Peyer's patch (tissue), 4 donors: ENCODE measurements around the gene FUT8.

ENCODE experiments used
- POLR2A ChIP-seq, 2 donors: fragments of 450-650 bp; IDR thresholded peaks; one replicate each; pipeline ENCODE4 v1.5.1; 2017; ENCODE audit warnings: antibody characterized with exemption in 2 of 2, mild to moderate bottlenecking in 2 of 2, moderate library complexity in 2 of 2
- TF ChIP-seq, protein P1 (sequence below), 6 experiments: fragments of 450-650 bp in 4 of 6; fragments of 200-600 bp in 2 of 6; sonication (generic) in 1 of 6; IDR thresholded peaks; one replicate each; pipeline ENCODE4 v1.5.1; 2017 to 2019; ENCODE audit warnings: antibody characterized with exemption in 6 of 6, mild to moderate bottlenecking in 3 of 6, moderate library complexity in 1 of 6

DNA sequence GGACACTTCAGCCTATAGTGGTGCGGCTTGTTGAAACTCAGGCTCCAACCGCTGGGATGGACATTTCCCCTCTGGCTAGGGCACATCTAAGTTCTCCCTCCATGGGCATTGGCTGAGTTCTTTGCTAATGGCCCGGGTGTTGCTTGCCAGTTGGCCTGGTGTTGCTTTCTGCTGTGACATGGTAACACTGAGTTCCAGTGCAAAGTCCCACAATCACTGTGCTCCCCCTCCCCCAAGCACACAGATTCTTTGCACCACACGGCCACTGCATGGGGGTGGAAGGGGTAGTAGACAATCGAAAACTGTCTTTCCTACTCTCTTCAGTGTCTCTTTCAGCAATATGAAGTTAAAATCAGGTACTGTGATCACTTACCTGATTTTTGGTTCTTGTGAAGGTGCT is 308.2 kb downstream of the FUT8 start:
- TF ChIP-seq, protein P1, sequence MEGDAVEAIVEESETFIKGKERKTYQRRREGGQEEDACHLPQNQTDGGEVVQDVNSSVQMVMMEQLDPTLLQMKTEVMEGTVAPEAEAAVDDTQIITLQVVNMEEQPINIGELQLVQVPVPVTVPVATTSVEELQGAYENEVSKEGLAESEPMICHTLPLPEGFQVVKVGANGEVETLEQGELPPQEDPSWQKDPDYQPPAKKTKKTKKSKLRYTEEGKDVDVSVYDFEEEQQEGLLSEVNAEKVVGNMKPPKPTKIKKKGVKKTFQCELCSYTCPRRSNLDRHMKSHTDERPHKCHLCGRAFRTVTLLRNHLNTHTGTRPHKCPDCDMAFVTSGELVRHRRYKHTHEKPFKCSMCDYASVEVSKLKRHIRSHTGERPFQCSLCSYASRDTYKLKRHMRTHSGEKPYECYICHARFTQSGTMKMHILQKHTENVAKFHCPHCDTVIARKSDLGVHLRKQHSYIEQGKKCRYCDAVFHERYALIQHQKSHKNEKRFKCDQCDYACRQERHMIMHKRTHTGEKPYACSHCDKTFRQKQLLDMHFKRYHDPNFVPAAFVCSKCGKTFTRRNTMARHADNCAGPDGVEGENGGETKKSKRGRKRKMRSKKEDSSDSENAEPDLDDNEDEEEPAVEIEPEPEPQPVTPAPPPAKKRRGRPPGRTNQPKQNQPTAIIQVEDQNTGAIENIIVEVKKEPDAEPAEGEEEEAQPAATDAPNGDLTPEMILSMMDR (IDR thresholded peaks at IDR 0.05), result no peak
- no peak for TF ChIP-seq POLR2A (IDR thresholded peaks at IDR 0.05)
